GM18511 (cell line): ENCODE results near the gene PNMA3.
"Not testable (repeated sequence)": the region's sequence is repeated elsewhere in the genome, so short reads cannot be mapped to it uniquely, and the experiment has no call there.

Experiments
- ATAC-seq: cut with Tn5 transposase; IDR thresholded peaks from one replicate; pipeline ENCODE4 v1.9.1; 2021; ENCODE audit warnings: mild to moderate bottlenecking, moderate library complexity; ENCODE audit not compliant: unreplicated experiment

PNMA3 gene

DNA sequence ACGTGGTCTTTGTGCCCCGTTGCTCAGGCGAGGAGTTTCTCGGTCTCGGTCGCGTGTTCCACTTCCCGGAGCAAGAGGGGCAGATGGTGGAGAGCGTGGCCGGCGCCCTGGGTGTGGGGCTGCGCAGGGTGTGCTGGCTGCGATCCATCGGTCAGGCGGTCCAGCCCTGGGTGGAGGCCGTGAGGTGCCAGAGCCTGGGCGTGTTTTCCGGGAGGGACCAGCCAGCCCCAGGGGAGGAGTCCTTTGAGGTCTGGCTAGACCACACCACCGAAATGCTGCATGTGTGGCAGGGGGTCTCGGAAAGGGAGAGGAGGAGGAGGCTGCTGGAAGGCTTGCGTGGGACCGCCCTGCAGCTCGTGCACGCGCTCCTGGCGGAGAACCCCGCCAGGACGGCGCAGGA, 17.1 kb downstream of the PNMA3 start:
- ATAC-seq = not testable (repeated sequence)

DNA sequence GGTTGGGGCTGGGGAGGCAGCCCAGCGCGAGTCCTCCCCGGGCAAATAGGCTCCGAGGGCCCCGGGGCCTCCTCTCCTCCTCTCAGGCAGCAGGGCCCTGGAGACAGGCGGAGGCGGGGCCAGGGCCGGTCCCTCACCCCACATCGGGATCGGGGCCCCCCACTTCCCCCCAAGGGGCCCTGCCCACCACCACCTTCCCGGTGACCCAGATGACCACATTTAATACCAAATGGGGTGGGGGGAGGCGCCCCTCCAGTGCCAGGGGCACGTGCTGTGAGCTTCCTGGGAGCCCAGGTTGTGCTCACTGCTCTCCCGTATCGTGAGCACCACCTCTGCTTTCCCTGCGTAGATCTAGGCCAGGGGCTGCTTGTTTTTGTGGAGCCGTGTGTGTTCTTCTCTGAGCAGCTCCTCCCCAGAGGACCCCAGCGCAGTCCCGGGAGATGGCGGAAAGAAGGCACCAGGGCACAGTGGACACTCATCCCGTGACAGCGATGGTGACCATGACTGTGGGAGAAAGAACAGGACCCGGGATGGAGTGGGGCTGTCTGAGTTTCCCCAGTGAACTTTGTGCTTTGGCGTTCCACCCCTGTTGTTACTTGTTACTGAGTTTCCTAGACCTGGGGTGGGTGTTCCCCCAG, 18.1 kb downstream of the PNMA3 start:
- ATAC-seq = no peak

DNA sequence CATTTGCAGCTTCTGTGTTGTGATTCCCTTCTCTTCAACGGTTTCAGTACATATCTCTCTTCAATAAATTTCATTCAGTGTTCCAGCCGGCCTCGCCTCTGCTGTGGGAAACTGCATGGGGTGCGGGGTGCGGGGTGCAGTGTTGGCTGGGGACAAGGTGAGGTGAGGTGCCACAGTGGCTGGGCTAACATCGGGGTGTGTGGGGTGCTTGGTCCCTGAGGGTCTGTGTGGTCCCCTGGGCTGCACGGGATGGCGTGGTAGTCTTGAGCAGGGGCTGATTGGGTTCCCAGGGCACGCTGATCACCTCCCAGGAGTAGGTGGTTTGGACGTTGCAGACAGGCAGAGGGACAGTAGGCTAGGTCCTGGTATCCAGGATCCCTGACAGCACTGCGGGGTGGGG, 18.7 kb downstream of the PNMA3 start:
- ATAC-seq = no peak

DNA sequence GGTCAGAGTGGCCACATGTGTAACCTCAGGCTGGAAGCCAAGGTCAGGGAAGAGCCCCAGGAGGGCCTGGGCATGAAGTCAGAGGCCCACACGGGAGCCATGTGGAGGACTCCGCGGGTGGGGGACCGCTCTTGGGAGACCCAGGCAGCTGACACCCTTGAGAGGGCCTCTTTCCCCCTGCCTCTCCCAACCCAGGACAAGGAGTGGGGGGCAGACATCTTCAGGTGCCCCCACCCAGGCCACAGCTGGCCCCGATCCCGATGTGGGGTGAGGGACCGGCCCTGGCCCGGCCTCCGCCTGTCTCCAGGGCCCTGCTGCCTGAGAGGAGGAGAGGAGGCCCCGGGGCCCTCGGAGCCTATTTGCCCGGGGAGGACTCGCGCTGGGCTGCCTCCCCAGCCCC, 19.1 kb downstream of the PNMA3 start:
- ATAC-seq = no peak

DNA sequence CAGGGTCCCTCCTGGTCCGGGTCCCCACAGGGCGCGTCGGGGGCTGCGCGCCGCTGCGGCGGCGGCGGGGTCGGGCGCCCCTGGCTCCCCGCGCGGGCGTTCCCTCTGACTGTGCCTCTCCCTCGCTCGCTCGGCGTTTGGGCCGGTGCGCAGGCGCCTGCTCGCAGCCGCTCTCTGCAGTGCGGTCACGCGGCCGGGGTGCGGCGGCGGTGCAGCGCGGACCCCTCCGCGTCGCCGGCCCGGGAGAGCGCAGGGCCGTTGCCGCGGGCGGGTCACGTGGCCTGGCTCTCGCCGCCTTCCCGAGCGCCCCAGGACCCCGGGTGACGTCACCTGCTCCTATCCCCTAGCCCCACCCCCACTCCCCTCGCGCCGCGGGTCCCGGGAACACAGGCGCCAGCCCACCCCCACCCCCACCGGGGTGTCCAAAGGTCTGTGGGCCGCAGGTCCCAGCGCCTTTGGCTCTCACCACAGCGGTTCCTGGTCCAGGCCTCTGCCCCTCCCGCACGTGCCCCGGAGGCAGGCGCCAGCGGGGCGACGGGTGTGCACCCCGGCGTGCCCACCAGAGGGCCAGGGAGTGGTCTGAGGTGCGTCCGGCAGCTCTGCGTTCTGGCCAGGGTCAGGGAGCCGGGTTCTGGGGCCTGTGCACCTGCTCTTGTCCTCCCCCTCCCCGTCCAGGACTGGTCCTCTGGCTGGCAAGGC, 21.3 kb downstream of the PNMA3 start:
- ATAC-seq = peak; percentile 60

DNA sequence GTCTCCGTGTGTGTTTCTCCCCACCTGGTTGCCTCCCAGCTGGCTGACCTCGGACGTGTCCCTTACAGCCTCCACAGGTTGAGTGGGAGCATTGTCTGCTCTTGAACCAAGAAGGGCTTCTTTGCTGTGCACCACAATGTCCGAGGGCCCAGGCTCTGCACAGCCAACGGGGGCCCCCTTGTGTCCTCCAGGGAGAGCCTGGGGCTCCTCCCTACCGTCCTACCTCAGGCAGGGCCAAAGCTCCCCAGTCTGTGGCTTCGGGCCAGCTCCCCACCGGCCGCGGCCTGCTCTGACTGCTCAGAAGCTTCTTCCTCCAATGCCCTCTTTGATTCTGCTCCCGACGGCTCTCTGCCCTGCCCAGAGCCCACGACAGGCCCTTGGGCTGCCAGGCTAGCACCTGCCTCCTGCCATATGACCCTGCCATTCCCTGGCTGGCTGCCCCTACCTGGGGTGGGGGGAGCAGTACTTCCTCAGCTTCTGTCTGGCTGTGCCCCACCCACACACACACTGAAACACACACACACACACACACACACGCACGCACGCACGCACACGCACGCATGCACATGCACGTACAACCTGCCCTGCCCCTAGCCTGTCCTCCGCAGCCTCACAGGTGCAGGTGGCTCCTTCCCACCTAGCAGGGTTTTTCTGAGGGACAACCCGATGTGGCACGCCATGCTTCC, 27.1 kb downstream of the PNMA3 start:
- not testable (repeated sequence) for ATAC-seq

DNA sequence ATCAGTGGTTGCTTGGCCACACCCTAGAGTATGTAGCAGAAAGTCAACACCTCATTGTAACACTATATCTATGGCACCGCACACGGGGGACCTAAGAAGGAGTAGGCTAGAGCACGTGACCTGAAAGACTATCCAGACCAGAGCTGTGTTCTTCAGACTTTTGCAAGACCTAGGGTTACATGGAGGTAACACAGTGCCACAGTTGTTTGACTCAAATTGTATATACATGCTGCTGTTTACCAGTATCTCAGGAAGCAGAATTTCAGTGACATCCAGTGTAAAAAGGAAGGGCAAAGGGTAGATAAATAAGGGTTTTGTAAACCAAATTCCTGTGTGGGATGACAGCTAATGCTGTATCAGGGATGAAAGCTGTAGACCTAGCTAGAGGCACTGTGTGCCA, 46.1 kb downstream of the PNMA3 start:
- no peak for ATAC-seq

DNA sequence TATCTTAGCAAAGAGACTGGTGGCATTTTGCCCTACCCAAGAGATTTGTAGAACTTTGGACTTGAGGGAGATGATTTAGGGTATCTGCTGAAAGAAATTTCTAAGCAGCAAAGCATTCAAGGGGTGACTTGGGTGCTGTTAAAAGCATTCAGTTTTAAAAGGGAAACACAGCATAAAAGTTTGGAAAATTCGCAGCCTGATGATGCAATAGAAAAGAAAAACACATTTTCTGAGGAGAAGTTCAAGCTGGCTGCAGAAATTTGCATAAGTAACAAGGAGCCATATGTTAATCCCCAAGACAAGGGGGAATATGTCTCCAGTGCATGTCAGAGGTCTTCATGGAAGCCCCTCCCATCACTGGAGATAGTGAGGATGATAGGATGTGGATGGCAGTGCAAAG, 48.7 kb downstream of the PNMA3 start:
- ATAC-seq = not testable (repeated sequence)

DNA sequence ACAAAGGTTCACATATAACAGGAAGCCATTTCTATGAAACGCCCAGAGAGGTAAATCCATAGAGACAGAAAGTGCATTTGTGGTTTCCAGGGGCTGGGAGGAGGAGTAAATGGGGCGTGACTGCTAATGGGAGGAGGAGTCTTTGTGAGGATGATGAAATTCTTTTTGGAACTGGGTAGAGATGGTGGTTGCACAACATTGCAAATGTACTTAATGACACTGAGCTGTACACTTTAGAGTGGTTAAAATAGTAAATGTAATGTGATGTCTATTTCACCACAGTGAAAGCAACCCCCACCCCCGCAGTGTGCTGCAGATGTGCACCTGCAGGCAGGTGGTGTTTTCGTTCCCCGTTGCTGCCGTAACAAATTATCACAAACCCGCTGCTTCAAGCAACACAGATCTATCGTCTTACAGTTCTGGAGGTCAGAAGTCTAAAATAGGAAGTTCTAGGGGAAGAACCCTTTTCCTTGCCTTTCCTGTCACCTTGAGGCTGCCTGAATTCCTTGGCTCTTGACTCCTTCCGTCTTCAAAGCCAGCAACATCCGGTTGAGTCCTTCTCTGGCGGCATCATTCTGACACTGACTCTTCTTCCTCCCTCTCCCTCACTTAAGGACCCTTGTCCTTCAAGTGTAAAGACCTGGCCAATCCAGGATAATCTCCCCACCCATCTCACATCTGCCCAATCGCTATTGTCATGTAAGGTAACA, 50.0 kb downstream of the PNMA3 start:
- not testable (repeated sequence) for ATAC-seq
